GM21367 (cell line): Measurements from ENCODE around the gene C16orf87.

Experiments used
- ATAC-seq: cut with Tn5 transposase; IDR thresholded peaks from one replicate; pipeline ENCODE4 v1.9.1; 2021; ENCODE audit not compliant: unreplicated experiment

The C16orf87 gene

GRCh38 chr16:46762583-46762982 lies 68.4 kb downstream of the C16orf87 start:
- ATAC-seq = no peak

- ATAC-seq = no peak
Measured at GRCh38 chr16:46759309-46759708, 71.7 kb downstream of the C16orf87 start.

GRCh38 chr16:46757339-46758050 lies 73.5 kb downstream of the C16orf87 start:
- no peak for ATAC-seq

GRCh38 chr16:46756772-46757171 lies 74.2 kb downstream of the C16orf87 start:
- no peak for ATAC-seq

- ATAC-seq = no peak
Measured at GRCh38 chr16:46753015-46753414, 78.0 kb downstream of the C16orf87 start.

- no peak for ATAC-seq
Measured at GRCh38 chr16:46751381-46751780, 79.6 kb downstream of the C16orf87 start.

- no peak for ATAC-seq
Measured at GRCh38 chr16:46748775-46749705, 81.9 kb downstream of the C16orf87 start.

GRCh38 chr16:46747777-46748651 lies 83.0 kb downstream of the C16orf87 start, which contains the start of gene MYLK3:
Gene MYLK3 (minus strand): TSS chr16:46748344. CDS start chr16:46748193, 151 bp downstream.
- no peak for ATAC-seq

GRCh38 chr16:46746821-46747776 lies 83.9 kb downstream of the C16orf87 start:
- no peak for ATAC-seq
